HG03159 (cell line): ENCODE data around the gene LPP.

Experiments used
- ATAC-seq: cut with Tn5 transposase; IDR thresholded peaks from one replicate; pipeline ENCODE4 v1.9.1; 2021; ENCODE audit warnings: mild to moderate bottlenecking, moderate library complexity; ENCODE audit not compliant: unreplicated experiment

The LPP gene

DNA sequence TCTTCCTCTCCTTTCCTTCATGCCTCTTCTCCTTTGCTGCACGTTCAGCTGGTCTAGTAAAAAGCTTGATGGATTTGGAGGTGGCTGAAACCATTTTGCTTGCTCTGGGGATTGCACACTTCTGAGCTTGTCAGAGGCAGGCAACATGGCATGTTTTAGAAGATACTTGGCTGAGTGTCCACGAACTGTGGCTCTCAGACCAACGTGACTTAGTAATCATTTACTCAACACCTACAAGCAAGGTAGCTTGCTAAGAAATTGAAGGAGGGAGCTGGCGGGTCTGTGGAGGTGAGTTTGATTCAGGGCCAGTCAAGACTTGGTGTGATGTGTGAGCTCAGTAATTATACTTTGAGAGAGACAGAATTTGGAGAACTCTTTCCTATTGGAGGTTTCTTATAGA, 196.0 kb downstream of the LPP start:
- ATAC-seq, result no peak

DNA sequence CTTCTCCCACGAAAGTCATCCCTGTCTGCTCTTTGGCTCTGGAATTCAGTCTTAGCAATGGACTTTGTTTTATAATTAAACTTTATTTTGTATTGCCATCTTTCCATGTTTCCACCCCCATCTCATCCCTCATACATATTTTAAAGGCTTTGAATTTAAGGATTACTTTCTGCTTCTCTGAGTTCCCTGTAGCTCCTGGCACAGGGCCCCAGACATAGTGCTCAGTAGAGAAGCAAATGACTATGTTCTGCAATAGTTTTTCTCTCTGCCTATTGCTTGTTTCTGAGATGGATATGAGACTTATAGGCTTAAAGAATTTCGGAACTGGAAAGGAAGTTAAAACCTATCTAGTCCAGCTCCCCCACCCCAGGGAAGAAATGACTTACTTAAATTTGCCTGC, 197.0 kb downstream of the LPP start:
- ATAC-seq, result no peak

GRCh38 chr3:188351648-188352047, 197.7 kb downstream of the LPP start:
- ATAC-seq, result no peak

DNA sequence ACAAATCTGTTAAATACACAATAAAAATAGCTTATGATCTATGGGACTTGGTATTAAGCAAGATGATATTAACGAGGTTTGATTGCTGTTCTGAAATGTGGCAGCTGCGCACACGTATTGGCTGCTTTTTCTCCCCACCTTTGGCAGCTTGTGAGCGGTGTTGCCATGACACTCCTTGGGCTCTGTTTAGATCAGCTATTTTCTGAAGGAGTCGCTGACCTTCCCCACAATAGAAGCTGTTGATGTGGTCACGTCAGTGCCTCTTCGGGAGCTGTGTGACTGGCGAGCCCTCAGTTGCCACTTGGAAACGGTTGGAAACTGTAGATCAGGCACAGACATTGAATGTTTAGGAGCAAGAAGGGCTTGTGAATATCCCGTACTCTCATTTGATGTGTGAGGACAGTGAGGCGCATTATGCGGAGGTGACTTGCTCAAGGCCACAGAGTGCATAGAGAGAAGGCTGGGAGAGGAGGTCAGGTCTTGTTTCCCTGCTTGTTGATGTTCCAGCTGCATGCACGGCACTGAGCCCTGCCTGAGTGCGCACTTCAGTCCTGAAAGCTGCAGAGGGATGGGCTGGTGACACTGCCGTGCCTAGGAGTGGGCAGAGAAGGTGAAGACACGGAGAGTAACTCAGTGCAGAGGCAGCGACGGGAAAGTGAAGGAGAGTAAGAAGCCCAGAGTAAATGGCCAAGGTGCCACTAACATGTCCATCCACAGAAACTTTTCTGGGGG, 198.4 kb downstream of the LPP start:
- no peak for ATAC-seq

DNA sequence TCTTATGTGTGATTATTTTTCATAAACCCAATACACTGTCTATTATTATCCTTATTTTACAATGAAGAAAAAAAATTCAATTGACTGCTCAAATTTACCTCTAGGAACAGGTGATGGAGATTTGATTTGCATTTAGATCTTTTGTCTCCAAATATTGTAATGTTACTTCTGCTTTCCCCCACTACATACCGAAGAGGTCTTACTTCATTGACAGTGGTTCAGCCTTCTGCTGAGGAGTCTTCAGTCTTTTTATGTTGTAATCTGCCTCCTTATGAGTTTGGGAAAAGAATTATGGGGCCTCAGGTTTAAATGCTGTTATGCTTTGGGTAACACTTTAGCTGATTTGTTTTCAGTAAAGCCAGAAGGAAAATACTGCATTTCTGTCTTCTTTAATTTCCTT, 199.5 kb downstream of the LPP start:
- ATAC-seq, result no peak

DNA sequence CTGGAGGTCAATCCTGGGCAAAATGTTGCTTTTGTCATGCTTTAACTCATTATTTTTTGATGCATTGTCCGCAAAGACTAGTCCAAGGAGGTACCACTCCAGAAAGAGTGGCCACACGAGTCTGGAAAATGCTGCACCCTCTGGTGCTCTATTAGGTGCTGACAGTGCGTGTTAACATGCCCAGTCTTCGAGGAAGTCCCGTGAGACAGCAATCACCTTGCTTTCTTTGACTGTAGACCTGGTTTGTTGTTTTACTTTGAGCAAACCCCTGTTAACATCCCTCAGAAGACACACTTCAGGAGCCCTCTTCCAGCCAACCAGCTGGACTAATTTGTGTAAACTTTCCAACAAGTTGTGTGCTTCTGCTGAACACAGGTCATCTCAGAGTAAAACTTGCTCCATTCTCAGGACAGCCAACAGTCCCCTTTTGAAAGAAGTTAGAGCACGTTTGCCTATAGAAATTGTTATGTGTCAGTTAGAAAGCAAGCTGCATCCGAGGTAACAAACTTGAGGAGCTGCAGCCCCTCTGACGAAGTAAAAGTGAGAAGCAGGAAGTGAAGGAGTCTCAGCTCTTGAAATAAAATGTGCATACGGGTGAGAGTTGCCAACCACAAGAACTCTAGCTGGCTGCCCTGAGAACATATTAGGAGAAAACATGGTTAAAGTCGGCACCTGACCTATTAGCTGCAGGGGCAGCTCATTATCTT, 205.0 kb downstream of the LPP start:
- ATAC-seq, result no peak

- no peak for ATAC-seq
Observed at GRCh38 chr3:188360364-188360881, 206.5 kb downstream of the LPP start.

DNA sequence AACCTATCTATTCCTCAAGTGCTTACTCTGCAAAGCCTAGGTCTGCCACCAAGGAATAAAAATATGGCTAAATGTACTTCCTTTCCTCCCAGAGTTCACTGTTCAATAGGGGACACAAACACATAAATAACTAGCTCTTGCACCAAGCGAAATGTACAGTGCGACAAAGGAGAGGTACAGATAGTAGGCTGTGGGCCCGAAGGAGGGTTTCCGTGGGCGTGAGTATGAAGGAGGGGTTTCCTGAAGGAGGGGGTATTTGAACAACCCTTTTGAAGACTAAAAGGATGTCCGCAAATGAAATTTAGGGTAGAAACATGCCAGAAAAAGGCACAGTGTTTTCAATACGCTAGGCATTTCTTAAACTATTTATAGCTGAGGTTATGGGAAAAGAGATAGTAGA, 207.9 kb downstream of the LPP start:
- no peak for ATAC-seq

DNA sequence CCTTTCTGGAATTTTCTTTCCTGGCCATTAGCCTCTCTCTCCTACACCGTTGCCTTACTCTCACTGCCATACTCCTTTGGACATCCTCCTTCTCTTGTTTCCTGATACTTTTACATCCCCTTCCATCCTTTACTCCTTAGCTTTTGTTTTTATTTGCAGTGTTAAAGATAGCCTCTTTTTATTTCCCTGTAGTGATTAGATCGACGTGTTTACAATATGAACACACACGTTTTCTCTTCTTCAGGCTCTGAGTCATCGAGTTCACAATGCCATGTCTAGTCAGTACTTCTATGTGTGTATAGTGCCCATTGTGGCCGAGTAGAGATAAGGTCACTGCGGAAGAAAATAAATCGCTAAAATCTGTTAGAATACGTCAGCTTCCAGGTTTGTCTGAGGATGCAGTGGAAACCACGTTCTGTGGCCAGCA, 208.5 kb downstream of the LPP start:
- ATAC-seq, result no peak

GRCh38 chr3:188365184-188365583, 211.2 kb downstream of the LPP start:
- no peak for ATAC-seq

DNA sequence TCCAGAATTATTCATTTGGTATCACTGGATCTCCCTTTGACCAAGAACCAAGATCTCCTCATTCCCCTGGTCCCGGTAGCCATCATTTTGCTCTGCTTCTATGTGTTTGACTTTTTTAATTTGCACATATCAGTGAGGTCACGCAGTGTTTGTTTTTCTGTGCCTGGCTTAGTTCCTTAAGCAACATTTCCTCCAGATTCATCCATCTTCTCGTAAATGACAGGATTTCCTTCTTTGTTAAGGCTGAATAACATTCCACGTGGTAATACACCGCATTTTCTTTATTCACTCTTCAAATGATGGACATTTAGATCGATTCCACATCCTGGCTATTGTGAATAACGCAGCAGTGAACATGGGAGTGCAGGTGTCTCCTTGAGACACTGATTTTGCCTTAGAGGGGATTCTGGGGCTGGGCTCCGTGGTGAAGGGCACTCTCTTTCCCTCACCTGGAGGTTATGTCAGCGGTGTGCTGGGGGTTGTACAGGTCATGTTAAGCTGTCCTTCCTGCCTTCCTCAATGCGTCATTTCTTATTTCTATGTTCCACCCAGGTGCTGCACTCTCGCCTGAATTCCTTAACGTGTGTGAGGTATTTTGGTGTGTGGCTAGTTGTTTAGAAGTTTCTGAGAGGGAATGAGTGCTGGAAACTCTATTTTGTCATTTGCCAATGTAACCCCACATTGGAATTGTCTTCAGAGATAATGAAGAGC, 212.2 kb downstream of the LPP start:
- ATAC-seq, result no peak

DNA sequence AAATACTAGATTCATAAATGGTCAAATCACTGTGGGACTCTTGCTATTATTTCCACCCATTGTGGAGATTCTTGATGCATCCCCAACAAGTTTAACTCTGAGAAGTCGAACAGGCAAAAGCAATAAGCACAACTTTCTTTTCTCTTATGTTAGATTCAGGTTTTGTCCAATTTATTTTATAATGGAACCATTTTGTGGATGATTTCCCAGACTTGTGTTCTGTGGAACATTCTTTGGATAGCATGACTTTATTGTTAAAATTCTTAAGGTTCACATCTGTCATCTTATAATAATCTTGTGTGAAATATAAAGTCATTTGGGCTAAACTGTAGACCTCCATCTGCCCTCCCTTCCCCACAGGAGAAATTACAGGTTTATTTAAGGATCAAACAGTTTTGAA, 213.7 kb downstream of the LPP start:
- no peak for ATAC-seq

DNA sequence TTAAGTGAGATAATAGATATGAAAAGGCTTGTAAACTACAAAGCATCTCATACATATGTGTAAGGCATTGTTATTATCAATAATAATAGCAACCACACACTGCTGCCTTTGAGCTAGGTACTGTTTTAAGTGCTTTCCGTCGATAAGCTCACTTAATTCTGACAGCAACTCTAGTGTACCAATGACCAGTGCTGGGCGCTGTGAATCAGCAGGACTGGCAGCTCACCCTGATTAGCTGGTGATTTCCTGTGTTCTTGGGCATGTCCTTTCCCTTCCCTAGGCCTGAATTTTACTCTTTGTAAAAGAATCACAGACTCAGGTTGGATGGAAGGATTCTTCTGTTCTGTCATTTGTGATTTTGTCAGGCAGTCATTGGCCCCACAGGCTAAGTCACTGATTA, 215.6 kb downstream of the LPP start:
- no peak for ATAC-seq

DNA sequence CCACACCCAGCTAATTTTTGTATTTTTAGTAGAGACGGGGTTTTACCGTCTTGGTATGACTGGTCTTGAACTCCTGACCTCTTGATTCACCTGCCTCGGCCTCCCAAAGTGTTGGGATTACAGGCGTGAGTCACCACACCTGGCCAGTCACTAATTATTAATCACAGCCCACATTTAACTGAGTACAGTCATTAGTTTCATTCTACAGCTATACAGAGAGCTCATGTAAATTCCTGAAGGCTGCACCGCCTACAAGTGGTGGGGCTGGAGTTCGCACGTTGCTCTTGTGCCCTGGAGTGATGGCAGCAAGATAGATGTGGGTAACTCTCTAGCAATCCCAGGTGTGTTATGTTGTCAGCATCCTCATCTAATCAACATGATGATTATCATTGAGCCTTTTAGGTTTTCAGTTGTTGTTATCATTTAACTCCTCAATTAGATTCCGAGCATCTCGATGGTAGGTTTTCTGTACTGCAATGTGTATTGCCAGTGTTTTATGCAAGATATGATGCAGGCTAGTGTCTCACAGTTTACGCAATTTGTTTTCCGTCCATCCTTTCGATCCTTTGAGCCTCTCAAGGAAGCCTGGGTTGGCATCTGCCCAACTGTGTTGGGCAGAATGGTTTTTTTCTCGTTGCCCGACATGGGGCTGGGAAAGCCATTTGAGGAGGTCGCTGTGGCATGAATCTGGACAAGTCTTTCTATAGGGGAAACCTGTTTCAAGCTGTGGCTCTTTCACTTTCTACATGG, 216.3 kb downstream of the LPP start:
- ATAC-seq, result no peak

- ATAC-seq, result no peak
Observed at GRCh38 chr3:188378786-188379185, 224.8 kb downstream of the LPP start.

GRCh38 chr3:188380252-188380651, 226.3 kb downstream of the LPP start:
- ATAC-seq, result no peak

- ATAC-seq, result no peak
Observed at GRCh38 chr3:188380722-188381121, 226.8 kb downstream of the LPP start.

DNA sequence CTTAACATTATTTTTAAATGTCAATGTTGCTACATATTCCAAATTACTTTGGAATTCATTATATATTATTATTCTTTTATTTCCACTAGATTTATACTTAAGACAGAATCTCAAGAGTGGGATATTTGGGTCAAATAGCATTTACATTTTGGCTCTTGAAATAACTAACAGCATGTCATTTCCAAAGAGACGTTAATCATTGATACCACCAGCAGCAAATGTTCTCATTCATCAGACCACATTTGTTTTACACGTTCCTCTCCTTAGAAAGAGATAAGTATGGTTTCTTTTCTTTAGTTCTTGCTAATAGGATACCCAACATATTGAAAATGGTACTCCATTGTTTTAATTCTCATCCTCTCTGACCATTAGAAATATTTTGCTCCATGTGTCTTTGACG, 229.8 kb downstream of the LPP start:
- ATAC-seq, result no peak

GRCh38 chr3:188385295-188385694, 231.3 kb downstream of the LPP start:
- no peak for ATAC-seq

- ATAC-seq, result peak; percentile 98
Observed at GRCh38 chr3:188389711-188390342, 235.9 kb downstream of the LPP start.

- peak; percentile 28 for ATAC-seq
Observed at GRCh38 chr3:188390343-188390718, 236.4 kb downstream of the LPP start.
